Subcutaneous adipose tissue (tissue), 4 donors: Measurements from ENCODE around the gene ITSN1. TPM values are rescaled to one million over a fixed set of nuclear protein-coding genes. Genes with fewer than 3 reads are reported as not detected.

Experiments
- total RNA-seq, 4 donors: library from RNA; depleted of rRNA; stranded (reverse); fragments of >200 nt; gene quantifications; one replicate each; pipeline ENCODE4 v1.1.0, GENCODE V29; 2016
- TF ChIP-seq, protein P1 (sequence below): fragments of 450-650 bp; IDR thresholded peaks from one replicate; pipeline ENCODE4 v1.5.1; 2016; ENCODE audit warnings: low read depth, mild to moderate bottlenecking, control low read depth, antibody characterized with exemption, moderate library complexity

The ITSN1 gene
- total RNA-seq, 4 donors from 2014 or later, result 110 to 241 (median 116) TPM

DNA sequence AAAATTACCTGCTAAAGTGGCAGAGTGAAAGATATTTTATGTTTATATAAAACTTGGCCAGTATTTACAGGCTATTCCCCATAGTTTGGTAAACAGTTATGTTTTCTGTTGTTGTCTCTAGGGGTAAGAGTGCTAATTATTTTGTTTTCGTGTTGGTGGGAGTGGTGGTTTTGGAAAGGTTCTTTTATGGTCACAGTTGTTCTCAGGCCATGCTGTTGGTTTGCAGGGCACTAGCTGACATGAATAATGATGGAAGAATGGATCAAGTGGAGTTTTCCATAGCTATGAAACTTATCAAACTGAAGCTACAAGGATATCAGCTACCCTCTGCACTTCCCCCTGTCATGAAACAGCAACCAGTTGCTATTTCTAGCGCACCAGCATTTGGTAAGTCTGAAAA is 92.5 kb downstream of the ITSN1 start:
- TF ChIP-seq, protein P1, sequence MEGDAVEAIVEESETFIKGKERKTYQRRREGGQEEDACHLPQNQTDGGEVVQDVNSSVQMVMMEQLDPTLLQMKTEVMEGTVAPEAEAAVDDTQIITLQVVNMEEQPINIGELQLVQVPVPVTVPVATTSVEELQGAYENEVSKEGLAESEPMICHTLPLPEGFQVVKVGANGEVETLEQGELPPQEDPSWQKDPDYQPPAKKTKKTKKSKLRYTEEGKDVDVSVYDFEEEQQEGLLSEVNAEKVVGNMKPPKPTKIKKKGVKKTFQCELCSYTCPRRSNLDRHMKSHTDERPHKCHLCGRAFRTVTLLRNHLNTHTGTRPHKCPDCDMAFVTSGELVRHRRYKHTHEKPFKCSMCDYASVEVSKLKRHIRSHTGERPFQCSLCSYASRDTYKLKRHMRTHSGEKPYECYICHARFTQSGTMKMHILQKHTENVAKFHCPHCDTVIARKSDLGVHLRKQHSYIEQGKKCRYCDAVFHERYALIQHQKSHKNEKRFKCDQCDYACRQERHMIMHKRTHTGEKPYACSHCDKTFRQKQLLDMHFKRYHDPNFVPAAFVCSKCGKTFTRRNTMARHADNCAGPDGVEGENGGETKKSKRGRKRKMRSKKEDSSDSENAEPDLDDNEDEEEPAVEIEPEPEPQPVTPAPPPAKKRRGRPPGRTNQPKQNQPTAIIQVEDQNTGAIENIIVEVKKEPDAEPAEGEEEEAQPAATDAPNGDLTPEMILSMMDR, result no peak

DNA sequence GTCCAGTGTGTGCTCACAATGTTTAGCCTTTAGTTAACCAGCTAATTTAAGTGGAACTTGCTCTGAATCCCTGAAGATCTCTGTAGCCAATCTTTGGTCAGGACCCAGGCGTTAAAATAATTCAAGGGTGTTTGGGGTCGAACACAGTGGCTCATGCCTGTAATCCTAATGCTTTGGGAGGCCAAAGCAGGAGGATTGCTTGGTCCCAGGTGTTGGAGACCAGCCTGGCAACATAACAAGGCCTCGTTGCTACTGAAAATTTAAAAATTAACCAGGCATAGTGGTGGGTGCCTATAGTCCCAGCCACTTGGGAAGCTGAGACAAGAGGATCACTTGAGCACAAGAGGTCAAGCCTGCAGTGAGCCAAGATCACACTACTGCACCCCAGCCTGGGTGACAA is 94.3 kb downstream of the ITSN1 start:
- TF ChIP-seq, protein P1, result no peak

DNA sequence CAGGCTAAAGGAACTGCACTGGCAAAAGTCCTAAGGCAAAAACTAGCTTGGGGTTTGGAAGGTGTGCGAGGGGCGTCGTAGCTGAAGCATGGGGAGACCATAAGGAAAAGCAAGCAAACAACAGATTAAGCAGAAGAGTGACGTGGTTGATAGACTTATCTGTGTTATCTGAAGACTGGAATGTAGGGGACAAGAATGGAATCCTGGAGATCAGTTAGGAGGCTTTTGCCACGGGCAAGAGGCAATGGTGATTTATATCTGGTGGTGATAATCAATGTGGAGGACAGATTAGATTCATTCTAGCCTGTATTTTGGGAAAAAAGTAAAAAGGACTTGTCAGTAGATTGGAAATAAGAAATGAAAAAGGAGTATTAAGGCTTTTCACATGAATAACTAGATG is 97.4 kb downstream of the ITSN1 start:
- TF ChIP-seq, protein P1, result no peak

DNA sequence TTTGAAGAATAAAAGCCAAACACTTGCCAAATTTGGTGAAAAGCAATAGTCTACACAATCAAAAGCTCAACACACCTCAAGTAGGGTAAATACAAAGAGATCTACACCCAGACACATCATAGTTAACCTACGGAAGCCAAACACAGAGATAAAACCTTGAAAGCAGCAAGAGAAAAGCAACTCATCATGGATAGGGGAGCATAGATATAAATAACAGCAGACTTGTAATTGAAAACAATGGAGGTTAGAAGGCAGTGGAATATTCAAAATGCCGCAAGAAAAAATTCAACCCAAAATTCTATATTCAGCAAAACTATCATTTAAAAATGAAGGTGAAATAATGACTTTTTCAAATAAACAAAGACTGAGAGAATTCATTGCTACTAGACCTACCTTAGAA is 105.1 kb downstream of the ITSN1 start:
- TF ChIP-seq, protein P1, result no peak

DNA sequence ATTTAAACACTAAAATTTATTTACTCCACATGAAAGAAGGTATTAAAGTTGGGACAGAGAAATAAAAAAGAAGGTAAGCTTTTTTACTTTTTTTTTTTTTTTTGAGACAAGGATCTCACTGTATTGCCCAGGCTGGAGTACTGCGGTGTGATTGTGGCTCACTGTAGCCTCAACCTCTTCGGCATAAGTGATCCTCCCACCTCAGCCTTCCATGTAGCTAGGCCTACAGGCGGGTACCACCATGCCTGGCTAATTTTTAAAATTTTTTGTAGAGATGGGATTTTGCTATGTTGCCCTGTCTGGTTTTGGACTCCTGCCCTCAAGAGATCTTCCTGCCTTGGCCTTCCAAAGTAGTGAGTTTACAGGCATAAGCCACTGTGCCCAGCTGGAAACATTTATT is 106.6 kb downstream of the ITSN1 start:
- TF ChIP-seq, protein P1, result no peak

DNA sequence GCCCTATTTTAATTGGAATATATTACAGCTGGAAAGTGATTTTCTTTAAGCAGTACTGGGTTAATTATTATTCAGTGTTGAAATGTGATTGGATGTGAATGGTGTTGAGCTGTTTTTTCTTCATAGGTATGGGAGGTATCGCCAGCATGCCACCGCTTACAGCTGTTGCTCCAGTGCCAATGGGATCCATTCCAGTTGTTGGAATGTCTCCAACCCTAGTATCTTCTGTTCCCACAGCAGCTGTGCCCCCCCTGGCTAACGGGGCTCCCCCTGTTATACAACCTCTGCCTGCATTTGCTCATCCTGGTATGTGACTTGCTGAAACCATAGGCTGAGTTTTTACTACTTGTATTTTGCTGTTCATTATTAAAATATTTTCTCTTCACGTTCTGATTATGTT is 107.7 kb downstream of the ITSN1 start:
- TF ChIP-seq, protein P1, result no peak

DNA sequence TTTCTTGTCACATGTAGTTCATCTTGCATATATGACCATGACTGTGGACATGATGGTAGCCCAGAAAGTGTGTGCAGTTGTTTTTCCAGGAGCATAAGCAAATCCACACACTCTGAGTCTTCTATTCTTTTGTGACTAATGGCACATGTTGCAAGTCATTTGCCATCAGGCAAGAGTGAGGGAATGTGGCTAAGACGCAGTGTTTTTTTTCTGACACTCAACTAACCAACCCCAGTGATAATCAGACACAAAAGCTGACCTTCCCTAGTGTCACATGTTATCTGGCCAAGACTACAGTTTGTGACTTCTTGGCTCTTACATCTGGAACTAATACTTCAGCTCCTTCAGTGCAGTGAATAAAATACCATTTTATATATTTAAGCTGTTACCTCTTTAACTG is 108.8 kb downstream of the ITSN1 start:
- TF ChIP-seq, protein P1, result no peak

DNA sequence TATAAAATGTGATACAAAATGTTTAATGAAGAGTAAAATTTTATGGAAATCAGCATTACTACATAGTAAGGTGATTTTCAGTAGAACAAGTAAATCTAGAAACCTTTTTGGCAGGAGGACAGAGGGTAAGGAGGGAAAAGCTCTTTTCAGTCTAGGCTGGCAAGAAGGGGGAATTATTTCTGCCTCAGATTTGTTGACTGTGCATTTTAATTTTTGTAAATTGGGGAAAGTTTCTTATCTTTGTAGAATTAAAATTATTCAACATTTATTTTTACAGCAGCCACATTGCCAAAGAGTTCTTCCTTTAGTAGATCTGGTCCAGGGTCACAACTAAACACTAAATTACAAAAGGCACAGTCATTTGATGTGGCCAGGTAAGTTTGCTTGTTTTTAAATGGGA is 109.2 kb downstream of the ITSN1 start:
- TF ChIP-seq, protein P1, result no peak
